ENCODE data around the gene ZIC4. TPM values are rescaled to one million over a fixed set of nuclear protein-coding genes. Genes with fewer than 3 reads are reported as not detected.

ZIC4 gene
- total and polyA plus RNA-seq, 9 of the 15 experiments (the other 6 are each of a cell fraction or from before 2014, with no cell fraction given) = not detected

- TF ChIP-seq ZNF699 (CRISPR knock-in tag; IDR thresholded peaks at IDR 0.05; ENCODE audit: insufficient replicate concordance) = no peak
- no peak for TF ChIP-seq LEF1 (IDR thresholded peaks at IDR 0.05)
Observed at GRCh38 chr3:147370349-147370748, 36.0 kb downstream of the ZIC4 start (continued).

- no peaks in the 10 kb centered on the region for H3K9me1 ChIP-seq (ENCODE audit: control insufficient read depth, insufficient read depth, low read length)
- ATAC-seq (no peak), DNase-seq (ENCODE audit: extremely low read depth in 1 of 4, low spot score in 3 of 4) (no peak), FAIRE-seq (no peak)
- 8% methylated on average over 18 of the region's 18 CpGs for WGBS (ENCODE audit: insufficient coverage, low coverage, missing lambda C conversion rate)
- H3K4me3 ChIP-seq = no peak overlapping the region
- H3K4me2 ChIP-seq (ENCODE audit: insufficient read depth, low read length) = no peak overlapping the region
- BruUV-seq (replicated peaks) = no TSS peak
- POLR2A ChIA-PET = no interaction called here
- no peaks in the 10 kb centered on the region for H3K36me3 ChIP-seq (ENCODE audit: control insufficient read depth, insufficient read depth, low read length)
- H3K9me3 ChIP-seq (replicated peaks; ENCODE audit: control insufficient read depth, insufficient read depth, low read depth, low read length) = no peaks in the 10 kb centered on the region
- intact Hi-C loops (cut with micrococcal nuclease) = no loop called here
- no peak overlapping the region for H2AFZ ChIP-seq (ENCODE audit: low read depth, low read length)
- no peaks in the 10 kb centered on the region for H4K20me1 ChIP-seq (replicated peaks; ENCODE audit: control insufficient read depth, insufficient read depth, low read length)
- H3K79me2 ChIP-seq (ENCODE audit: control insufficient read depth, insufficient read depth, low read length) = no peaks in the 10 kb centered on the region
- CTCF ChIA-PET (ENCODE audit: low intra/inter-chr PET ratio) = no interaction called here
- no peaks in the 10 kb centered on the region; a peak in 2 of 5 replicates for H3K27me3 ChIP-seq (ENCODE audit: control insufficient read depth in 2 of 2, insufficient read depth in 2 of 2, low read length in 2 of 2)
- no peak overlapping the region for H3K27ac ChIP-seq (ENCODE audit: extremely low read depth, low read depth, low read length)
- no peak overlapping the region for H3K9ac ChIP-seq (ENCODE audit: insufficient read depth in 1 of 2, low read depth in 2 of 2, low read length in 2 of 2)
- in situ Hi-C loops (cut with MboI) = no loop called here
- H3K4me1 ChIP-seq (replicated peaks in 1 of 2; ENCODE audit: control insufficient read depth in 2 of 2, insufficient read depth in 2 of 2, low read length in 2 of 2) = no peaks in the 10 kb centered on the region
- no peak for TF ChIP-seq CHCHD3 (CRISPR knock-in tag; IDR thresholded peaks at IDR 0.05)
- no peak for TF ChIP-seq NCOA2 (IDR thresholded peaks at IDR 0.05; ENCODE audit: partially characterized antibody in 2 of 2)
- TF ChIP-seq CEBPB (tag; IDR thresholded peaks at IDR 0.05) = no peak
Observed at GRCh38 chr3:147369661-147370123, 36.7 kb downstream of the ZIC4 start.

- CTCF ChIA-PET (ENCODE audit: low intra/inter-chr PET ratio) = no interaction called here
- no peak overlapping the region for H3K9ac ChIP-seq (ENCODE audit: insufficient read depth in 1 of 2, low read depth in 2 of 2, low read length in 2 of 2)
- no TSS peak for BruUV-seq (replicated peaks)
- no peak overlapping the region for H2AFZ ChIP-seq (ENCODE audit: low read depth, low read length)
- H3K27me3 ChIP-seq (ENCODE audit: control insufficient read depth in 2 of 2, insufficient read depth in 2 of 2, low read length in 2 of 2) = no peaks in the 10 kb centered on the region; a peak in 2 of 5 replicates
- DNase-seq (ENCODE audit: extremely low read depth in 1 of 4, low spot score in 3 of 4) = no peak
- H3K4me1 ChIP-seq (replicated peaks in 1 of 2; ENCODE audit: control insufficient read depth in 2 of 2, insufficient read depth in 2 of 2, low read length in 2 of 2) = no peaks in the 10 kb centered on the region
- POLR2A ChIA-PET = no interaction called here
- no peaks in the 10 kb centered on the region for H3K9me1 ChIP-seq (ENCODE audit: control insufficient read depth, insufficient read depth, low read length)
- no peaks in the 10 kb centered on the region for H4K20me1 ChIP-seq (replicated peaks; ENCODE audit: control insufficient read depth, insufficient read depth, low read length)
- ATAC-seq = no peak
- no peak overlapping the region for H3K4me2 ChIP-seq (ENCODE audit: insufficient read depth, low read length)
- H3K9me3 ChIP-seq (replicated peaks; ENCODE audit: control insufficient read depth, insufficient read depth, low read depth, low read length) = no peaks in the 10 kb centered on the region
- no peaks in the 10 kb centered on the region for H3K79me2 ChIP-seq (ENCODE audit: control insufficient read depth, insufficient read depth, low read length)
- H3K36me3 ChIP-seq (ENCODE audit: control insufficient read depth, insufficient read depth, low read length) = no peaks in the 10 kb centered on the region
- H3K27ac ChIP-seq (ENCODE audit: extremely low read depth, low read depth, low read length) = no peak overlapping the region
- in situ Hi-C loops (cut with MboI) (no loop called here), intact Hi-C loops (cut with micrococcal nuclease) (no loop called here)
- H3K4me3 ChIP-seq = no peak overlapping the region
- 8% methylated on average over 13 of the region's 13 CpGs for WGBS (ENCODE audit: insufficient coverage, low coverage, missing lambda C conversion rate)
- FAIRE-seq = no peak
- TF ChIP-seq CEBPB (tag; IDR thresholded peaks at IDR 0.05) (no peak), TFE3 (CRISPR knock-in tag; IDR thresholded peaks at IDR 0.05) (no peak), CHAMP1 (IDR thresholded peaks at IDR 0.05) (no peak), ZBTB12 (CRISPR knock-in tag; IDR thresholded peaks at IDR 0.05) (no peak), DLX4 (CRISPR knock-in tag; IDR thresholded peaks at IDR 0.05) (no peak)
Observed at GRCh38 chr3:147369231-147369630, 37.1 kb downstream of the ZIC4 start.

All from K562 (cell line).